Tibial nerve (tissue), 3 donors: ENCODE data around the gene CUL9.

Source experiments
- POLR2A ChIP-seq, 2 donors: fragments of 450-650 bp; IDR thresholded peaks; one replicate each; pipeline ENCODE4 v1.6.1; 2017; ENCODE audit warnings: antibody characterized with exemption in 2 of 2, mild to moderate bottlenecking in 2 of 2, moderate library complexity in 2 of 2
- TF ChIP-seq, protein P1 (sequence below), 5 experiments: fragments of 200-600 bp in 3 of 5; fragments of 450-650 bp in 2 of 5; sonication (generic) in 3 of 5; IDR thresholded peaks; one replicate each; pipeline ENCODE4 v1.5.1; 2016 to 2019; ENCODE audit warnings: antibody characterized with exemption in 5 of 5, mild to moderate bottlenecking in 3 of 5, moderate library complexity in 2 of 5

DNA sequence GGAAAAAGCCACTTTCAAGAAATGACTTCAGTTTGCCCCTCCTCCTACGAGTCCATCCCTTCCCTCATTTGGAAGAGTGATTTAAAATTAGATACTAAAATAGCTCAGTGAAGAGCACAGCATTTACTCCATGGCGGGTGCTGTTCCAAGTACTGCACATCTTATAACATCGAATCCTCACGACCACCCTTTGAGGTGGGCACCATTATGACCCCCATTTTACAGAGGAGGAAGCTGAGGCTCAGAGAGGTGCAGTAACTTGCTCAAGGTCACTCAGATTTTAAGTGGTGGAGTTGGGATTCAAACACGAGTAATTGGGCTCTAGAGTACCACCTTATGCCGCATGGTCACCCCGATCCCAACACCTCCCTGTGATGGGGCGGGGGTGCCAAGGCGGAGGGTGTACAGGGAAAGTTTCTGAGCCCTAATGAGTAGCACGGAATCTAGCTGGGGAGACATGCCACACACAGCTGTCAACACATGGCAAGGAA lies 86.8 kb downstream of the CUL9 start:
- TF ChIP-seq, protein P1, sequence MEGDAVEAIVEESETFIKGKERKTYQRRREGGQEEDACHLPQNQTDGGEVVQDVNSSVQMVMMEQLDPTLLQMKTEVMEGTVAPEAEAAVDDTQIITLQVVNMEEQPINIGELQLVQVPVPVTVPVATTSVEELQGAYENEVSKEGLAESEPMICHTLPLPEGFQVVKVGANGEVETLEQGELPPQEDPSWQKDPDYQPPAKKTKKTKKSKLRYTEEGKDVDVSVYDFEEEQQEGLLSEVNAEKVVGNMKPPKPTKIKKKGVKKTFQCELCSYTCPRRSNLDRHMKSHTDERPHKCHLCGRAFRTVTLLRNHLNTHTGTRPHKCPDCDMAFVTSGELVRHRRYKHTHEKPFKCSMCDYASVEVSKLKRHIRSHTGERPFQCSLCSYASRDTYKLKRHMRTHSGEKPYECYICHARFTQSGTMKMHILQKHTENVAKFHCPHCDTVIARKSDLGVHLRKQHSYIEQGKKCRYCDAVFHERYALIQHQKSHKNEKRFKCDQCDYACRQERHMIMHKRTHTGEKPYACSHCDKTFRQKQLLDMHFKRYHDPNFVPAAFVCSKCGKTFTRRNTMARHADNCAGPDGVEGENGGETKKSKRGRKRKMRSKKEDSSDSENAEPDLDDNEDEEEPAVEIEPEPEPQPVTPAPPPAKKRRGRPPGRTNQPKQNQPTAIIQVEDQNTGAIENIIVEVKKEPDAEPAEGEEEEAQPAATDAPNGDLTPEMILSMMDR (IDR thresholded peaks at IDR 0.05) = no peak
- no peak for TF ChIP-seq POLR2A (IDR thresholded peaks at IDR 0.05)
